Breast epithelium (tissue), 3 donors: Measurements from ENCODE around the gene TIGD2.

Experiments
- POLR2A ChIP-seq: fragments of 450-650 bp; IDR thresholded peaks from one replicate; pipeline ENCODE4 v1.6.1; 2016; ENCODE audit warnings: antibody characterized with exemption, mild to moderate bottlenecking, moderate library complexity
- POLR2AphosphoS5 ChIP-seq, 3 donors: sonication (generic); formaldehyde crosslinking; IDR thresholded peaks; one replicate each; pipeline ENCODE4 v1.6.1; 2017; ENCODE audit warnings: antibody characterized with exemption in 3 of 3
- TF ChIP-seq, protein P1 (sequence below), 3 donors: fragments of 450-650 bp; IDR thresholded peaks; one replicate each; pipeline ENCODE4 v1.5.1; 2016 to 2017; ENCODE audit warnings: antibody characterized with exemption in 3 of 3, mild to moderate bottlenecking in 3 of 3, moderate library complexity in 3 of 3

DNA sequence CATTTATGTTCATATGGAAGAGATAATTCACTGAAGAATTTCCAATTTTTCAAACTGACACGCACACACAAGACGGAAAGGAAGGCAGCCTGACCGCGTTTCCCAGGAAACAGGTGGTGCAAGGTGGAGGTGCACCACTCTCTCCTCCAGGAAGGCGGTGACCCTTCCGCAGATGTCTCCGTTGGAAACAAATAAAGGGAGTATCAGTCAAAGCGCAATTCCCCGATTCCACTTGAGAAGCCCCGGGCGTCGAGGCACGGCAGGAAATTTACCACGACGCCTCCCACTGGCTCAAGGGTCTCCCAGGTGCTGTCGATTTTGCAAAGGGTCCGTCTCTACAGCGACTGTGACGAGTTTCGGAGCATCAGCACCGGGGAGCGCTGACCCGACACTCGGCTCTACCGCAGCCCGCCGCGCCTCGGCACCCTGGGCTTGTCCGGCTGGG, 770 bp upstream of the TIGD2 start:
- TF ChIP-seq, protein P1, sequence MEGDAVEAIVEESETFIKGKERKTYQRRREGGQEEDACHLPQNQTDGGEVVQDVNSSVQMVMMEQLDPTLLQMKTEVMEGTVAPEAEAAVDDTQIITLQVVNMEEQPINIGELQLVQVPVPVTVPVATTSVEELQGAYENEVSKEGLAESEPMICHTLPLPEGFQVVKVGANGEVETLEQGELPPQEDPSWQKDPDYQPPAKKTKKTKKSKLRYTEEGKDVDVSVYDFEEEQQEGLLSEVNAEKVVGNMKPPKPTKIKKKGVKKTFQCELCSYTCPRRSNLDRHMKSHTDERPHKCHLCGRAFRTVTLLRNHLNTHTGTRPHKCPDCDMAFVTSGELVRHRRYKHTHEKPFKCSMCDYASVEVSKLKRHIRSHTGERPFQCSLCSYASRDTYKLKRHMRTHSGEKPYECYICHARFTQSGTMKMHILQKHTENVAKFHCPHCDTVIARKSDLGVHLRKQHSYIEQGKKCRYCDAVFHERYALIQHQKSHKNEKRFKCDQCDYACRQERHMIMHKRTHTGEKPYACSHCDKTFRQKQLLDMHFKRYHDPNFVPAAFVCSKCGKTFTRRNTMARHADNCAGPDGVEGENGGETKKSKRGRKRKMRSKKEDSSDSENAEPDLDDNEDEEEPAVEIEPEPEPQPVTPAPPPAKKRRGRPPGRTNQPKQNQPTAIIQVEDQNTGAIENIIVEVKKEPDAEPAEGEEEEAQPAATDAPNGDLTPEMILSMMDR (IDR thresholded peaks at IDR 0.05): no peak
- TF ChIP-seq POLR2AphosphoS5 (IDR thresholded peaks at IDR 0.05): no peak
- TF ChIP-seq POLR2A: no peak
